ENCODE measurements around the gene ACTL10. TPM values are rescaled to one million over a fixed set of nuclear protein-coding genes. Genes with fewer than 3 reads are reported as not detected.

Gene ACTL10
- total and polyA plus RNA-seq, 2 of the 13 experiments (the other 11 are each of a cell fraction or from before 2014, with no cell fraction given): not detected

- Histone ChIP-seq H3K36me3 (replicated peaks in 1 of 2; ENCODE audit: control insufficient read depth in 1 of 2, insufficient read depth in 2 of 2, low read length in 2 of 2) (peaks cover 19 to 41% of the 10 kb centered on the region in 2 experiments), H4K20me1 (ENCODE audit: insufficient read depth, low read length) (0 out of 2 replicates have a peak, but pooled peaks cover 3% of the 10 kb centered on the region), H3K9ac (ENCODE audit: insufficient read depth, low read depth, low read length) (no peak overlapping the region), H3K4me1 (ENCODE audit: insufficient read depth, low read length) (peaks cover 45% of the 10 kb centered on the region), H3K27ac (ENCODE audit: extremely low read length, insufficient read depth, low read length) (no peak overlapping the region), H3K79me2 (ENCODE audit: insufficient read depth, low read length) (peaks cover 24% of the 10 kb centered on the region), H3K4me3 (replicated peaks in 1 of 3; ENCODE audit: insufficient read depth in 1 of 3, low read depth in 2 of 3, low read length in 3 of 3) (no peak overlapping the region), H3K4me2 (ENCODE audit: low read depth, low read length) (no peak overlapping the region), H2AFZ (ENCODE audit: low read length) (no peak overlapping the region), H3K27me3 (ENCODE audit: control insufficient read depth in 1 of 2, insufficient read depth in 2 of 2, low read length in 2 of 2) (peaks cover 0 to 3% of the 10 kb centered on the region in 2 experiments; a peak in 1 of 5 replicates), H3K9me3 (ENCODE audit: low read length) (no peaks in the 10 kb centered on the region)
- ChIA-PET POLR2A (no interaction called here), CTCF (ENCODE audit: low intra/inter-chr PET ratio, low total read pairs) (no interaction called here)
- no peak for FAIRE-seq
- intact Hi-C loops (cut with micrococcal nuclease; ENCODE audit: unreplicated experiment) (loop anchor here (5.0 kb wide), 2 partner anchors 62 to 327 kb away; partner anchors contain the start of gene ZNF341), in situ Hi-C loops (cut with HindIII; ENCODE audit: extremely low pct_ligation_motif_present, low pct_unique_long_range_greater_than_20kb) (no loop called here)
- DNase-seq (ENCODE audit: low spot score): no peak
- ATAC-seq: no peak
- TF ChIP-seq MAX (IDR thresholded peaks at IDR 0.05): no peak
- TF ChIP-seq POLR2A (IDR thresholded peaks at IDR 0.05; ENCODE audit: insufficient read depth in 1 of 2, low read depth in 2 of 2, low read length in 2 of 2): peak in 1 of 2 experiments; percentile 41; a peak in 1 of 4 replicates
- 0 out of 2 replicates have a peak, but pooled peaks have one; percentile 21 for TF ChIP-seq FOXO1 (CRISPR knock-in tag; IDR thresholded peaks at IDR 0.05)
- TF ChIP-seq JUND (CRISPR knock-in tag; IDR thresholded peaks at IDR 0.05): no peak
- TF ChIP-seq SKIL (CRISPR knock-in tag; IDR thresholded peaks at IDR 0.05; ENCODE audit: borderline replicate concordance): 0 out of 2 replicates have a peak, but pooled peaks have one; percentile 14
- TF ChIP-seq ZNF446 (CRISPR knock-in tag; IDR thresholded peaks at IDR 0.05): 0 out of 2 replicates have a peak, but pooled peaks have one; percentile 36
- WGBS (ENCODE audit: low lambda C conversion rate): 97% methylated on average over 13 of the region's 13 CpGs
- BruUV-seq (replicated peaks): no TSS peak
These were observed 3.3 kb downstream of the ACTL10 start for GRCh38 chr20:33669873-33670640.
